Subcutaneous adipose tissue (tissue), 4 donors: ENCODE measurements around the gene RASA3. TPM values are rescaled to one million over a fixed set of nuclear protein-coding genes. Genes with fewer than 3 reads are reported as not detected.

Experiments used
- total RNA-seq, 4 donors: library from RNA; depleted of rRNA; stranded (reverse); fragments of >200 nt; gene quantifications; one replicate each; pipeline ENCODE4 v1.1.0, GENCODE V29; 2016
- TF ChIP-seq, protein P1 (sequence below): fragments of 450-650 bp; IDR thresholded peaks from one replicate; pipeline ENCODE4 v1.5.1; 2016; ENCODE audit warnings: low read depth, mild to moderate bottlenecking, control low read depth, antibody characterized with exemption, moderate library complexity

Gene RASA3
- total RNA-seq, 4 donors from 2014 or later, result 36.9 to 70.1 (median 46.3) TPM

GRCh38 chr13:114005206-114005724, 127.2 kb downstream of the RASA3 start:
- TF ChIP-seq, protein P1, sequence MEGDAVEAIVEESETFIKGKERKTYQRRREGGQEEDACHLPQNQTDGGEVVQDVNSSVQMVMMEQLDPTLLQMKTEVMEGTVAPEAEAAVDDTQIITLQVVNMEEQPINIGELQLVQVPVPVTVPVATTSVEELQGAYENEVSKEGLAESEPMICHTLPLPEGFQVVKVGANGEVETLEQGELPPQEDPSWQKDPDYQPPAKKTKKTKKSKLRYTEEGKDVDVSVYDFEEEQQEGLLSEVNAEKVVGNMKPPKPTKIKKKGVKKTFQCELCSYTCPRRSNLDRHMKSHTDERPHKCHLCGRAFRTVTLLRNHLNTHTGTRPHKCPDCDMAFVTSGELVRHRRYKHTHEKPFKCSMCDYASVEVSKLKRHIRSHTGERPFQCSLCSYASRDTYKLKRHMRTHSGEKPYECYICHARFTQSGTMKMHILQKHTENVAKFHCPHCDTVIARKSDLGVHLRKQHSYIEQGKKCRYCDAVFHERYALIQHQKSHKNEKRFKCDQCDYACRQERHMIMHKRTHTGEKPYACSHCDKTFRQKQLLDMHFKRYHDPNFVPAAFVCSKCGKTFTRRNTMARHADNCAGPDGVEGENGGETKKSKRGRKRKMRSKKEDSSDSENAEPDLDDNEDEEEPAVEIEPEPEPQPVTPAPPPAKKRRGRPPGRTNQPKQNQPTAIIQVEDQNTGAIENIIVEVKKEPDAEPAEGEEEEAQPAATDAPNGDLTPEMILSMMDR, result no peak

- TF ChIP-seq, protein P1, result no peak
Observed at GRCh38 chr13:114004420-114005205, 127.8 kb downstream of the RASA3 start.

DNA sequence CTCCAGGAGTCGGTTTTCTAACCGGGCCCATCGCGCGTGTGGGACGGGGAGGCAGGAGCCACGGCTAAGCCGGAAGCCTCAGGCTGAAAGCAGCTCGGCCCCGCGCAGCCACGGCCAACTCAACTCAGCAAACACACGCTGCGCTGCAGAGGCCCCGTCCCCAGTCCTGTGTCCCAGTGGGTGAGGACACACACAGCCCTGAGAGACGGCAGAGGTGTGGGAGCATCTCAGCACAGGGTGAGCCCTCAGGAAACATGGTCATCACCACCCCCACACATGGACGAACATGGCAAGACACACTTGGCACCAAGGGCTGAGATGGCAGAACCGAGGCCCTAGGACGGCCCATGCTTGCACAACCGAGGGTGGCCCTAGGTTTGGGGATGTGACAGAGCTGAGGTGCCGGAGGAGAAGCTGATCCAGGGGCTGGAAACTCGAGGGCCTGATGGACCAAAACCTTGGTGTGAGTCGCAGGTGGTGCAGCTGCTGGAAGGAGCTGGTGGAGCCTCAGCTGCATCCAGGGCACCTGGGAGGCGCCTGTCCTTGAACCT, 129.6 kb downstream of the RASA3 start:
- TF ChIP-seq, protein P1, result no peak

- TF ChIP-seq, protein P1, result no peak
Observed at GRCh38 chr13:114002009-114002544, 130.3 kb downstream of the RASA3 start.

DNA sequence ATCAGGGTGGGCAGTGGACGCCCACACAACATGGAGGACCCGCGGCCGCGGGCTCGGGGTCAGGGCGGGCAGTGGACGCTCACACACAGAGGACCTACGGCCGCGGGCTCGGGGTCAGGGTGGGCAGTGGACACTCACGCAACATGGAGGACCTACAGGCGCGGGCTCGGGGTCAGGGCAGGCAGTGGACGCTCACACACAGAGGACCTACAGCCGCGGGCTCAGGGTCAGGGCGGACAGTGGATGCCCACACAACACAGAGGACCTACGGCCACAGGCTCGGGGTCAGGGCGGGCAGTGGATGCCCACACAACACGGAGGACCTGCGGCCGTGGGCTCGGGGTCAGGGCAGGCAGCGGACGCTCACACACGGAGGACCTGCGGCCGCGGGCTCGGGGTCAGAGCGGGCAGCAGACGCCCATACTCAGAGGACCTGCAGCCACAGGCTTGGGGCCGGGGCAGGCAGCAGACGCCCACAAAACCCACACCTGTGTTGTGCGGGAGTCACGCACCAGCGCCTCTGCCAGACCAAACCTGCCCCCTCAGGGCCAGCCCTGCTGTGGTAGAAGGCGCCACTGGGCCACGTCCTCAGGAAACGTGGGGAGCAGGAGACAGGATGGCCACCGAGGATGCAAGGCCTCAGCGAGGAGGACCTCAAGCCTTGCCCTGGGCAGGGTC, 131.0 kb downstream of the RASA3 start:
- TF ChIP-seq, protein P1, result no peak

GRCh38 chr13:114000151-114001040, 132.0 kb downstream of the RASA3 start:
- TF ChIP-seq, protein P1, result no peak
